GM12801 (cell line): ENCODE results near the gene ACSF3.

ENCODE experiments used
- TF ChIP-seq, protein P1 (sequence below): IDR thresholded peaks from one replicate; pipeline ENCODE4 v1.5.1; 2011; ENCODE audit warnings: control low read depth; ENCODE audit not compliant: insufficient read length; ENCODE audit errors: extremely low read depth

The ACSF3 gene

DNA sequence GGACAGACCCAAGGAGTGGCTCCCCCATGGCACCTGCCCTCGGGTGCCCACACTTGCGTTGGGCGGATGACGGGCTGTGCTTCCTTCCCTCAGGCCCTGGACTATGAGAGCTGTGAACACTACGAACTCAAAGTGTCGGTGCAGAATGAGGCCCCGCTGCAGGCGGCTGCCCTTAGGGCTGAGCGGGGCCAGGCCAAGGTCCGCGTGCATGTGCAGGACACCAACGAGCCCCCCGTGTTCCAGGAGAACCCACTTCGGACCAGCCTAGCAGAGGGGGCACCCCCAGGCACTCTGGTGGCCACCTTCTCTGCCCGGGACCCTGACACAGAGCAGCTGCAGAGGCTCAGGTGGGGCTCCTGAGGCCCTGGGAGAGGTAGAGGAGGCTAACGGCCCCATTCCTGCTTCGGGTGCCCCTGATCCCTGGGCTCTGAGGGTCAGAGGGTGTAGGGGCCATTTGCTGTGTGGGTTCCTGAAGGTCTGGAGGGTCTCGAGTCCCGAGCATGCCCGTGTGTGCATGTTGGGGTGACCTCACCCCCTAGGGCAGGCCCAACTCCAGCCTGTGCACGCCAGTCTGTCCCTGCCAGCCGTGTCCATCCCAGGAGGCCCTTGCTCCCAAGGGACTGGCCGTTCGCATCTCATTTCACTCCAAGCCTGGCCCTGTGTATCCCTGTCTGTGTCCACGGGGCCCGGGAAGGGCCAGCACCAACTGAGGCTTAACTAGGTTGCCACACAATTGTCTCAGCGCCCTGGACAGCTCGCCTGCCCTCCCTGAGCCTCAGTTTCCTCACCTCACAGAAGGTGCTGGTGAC, 96.7 kb downstream of the ACSF3 start:
- TF ChIP-seq, protein P1, sequence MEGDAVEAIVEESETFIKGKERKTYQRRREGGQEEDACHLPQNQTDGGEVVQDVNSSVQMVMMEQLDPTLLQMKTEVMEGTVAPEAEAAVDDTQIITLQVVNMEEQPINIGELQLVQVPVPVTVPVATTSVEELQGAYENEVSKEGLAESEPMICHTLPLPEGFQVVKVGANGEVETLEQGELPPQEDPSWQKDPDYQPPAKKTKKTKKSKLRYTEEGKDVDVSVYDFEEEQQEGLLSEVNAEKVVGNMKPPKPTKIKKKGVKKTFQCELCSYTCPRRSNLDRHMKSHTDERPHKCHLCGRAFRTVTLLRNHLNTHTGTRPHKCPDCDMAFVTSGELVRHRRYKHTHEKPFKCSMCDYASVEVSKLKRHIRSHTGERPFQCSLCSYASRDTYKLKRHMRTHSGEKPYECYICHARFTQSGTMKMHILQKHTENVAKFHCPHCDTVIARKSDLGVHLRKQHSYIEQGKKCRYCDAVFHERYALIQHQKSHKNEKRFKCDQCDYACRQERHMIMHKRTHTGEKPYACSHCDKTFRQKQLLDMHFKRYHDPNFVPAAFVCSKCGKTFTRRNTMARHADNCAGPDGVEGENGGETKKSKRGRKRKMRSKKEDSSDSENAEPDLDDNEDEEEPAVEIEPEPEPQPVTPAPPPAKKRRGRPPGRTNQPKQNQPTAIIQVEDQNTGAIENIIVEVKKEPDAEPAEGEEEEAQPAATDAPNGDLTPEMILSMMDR, result no peak

DNA sequence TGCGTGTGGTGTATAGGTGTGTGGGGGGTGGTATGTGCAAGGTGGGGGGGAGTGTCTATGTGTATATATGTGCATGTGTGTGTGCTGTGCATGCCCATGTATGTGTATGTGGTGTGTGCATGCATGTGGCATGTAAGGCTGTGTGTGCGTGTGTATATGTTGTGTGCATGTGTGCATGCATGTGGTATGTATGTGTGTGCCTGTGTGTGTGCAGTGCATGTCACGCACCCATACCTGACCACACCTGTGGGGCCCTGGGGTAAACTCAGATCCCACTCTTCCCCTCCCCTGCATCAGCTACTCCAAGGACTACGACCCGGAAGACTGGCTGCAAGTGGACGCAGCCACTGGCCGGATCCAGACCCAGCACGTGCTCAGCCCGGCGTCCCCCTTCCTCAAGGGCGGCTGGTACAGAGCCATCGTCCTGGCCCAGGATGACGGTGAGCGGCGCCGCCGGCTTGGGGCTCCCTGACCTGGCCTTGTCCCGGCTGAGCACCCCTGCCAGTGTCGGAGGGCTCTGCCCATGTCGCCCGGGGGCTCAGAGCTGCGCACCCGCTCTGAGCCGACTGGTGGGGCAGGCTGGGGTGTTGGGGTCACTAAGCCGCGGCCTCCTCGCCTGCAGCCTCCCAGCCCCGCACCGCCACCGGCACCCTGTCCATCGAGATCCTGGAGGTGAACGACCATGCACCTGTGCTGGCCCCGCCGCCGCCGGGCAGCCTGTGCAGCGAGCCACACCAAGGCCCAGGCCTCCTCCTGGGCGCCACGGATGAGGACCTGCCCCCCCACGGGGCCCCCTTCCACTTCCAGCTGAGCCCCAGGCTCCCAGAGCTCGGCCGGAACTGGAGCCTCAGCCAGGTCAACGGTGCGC, 97.6 kb downstream of the ACSF3 start:
- TF ChIP-seq, protein P1, result no peak

DNA sequence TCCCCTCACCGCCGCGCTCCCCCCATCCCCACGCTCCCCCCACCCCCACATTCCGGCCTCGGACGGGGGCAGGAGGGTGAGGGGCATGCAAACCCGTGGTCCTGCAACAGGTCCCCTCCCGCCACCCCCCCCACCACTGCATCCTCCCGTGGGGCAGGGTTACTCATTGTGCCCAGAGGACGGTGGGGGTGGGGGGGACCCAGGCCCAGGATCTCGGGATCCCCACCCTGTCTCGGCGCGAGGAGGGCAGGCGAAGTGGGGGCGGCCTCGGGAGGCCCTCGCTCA, 98.2 kb downstream of the ACSF3 start:
- TF ChIP-seq, protein P1, result no peak

DNA sequence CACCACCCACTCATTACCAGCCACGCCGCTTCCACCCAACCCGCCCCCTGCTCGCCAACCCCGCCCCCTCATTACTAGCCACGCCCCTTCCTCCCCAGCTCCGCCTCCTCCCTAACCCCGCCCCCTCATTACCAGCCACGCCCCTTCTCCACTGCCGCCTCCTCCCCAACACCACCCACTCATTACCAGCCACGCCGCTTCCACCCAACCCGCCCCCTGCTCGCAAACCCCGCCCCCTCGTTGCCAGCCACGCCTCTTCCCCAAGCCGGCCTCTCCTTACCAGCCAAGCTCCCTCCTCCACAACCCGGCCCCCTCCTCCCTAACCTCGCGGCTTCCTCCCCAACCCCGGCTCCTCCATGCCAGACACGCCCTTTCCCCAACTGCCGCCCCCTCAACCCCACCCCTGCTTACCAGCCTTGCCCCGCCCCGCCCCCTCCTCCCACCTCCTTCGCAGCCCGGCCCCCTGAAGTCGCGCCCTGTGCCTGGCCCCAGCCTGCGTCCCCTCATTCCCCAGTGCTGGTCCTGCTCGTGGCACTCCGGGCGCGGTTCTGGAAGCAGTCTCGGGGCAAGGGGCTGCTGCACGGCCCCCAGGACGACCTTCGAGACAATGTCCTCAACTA, 99.4 kb downstream of the ACSF3 start:
- TF ChIP-seq, protein P1, result no peak

DNA sequence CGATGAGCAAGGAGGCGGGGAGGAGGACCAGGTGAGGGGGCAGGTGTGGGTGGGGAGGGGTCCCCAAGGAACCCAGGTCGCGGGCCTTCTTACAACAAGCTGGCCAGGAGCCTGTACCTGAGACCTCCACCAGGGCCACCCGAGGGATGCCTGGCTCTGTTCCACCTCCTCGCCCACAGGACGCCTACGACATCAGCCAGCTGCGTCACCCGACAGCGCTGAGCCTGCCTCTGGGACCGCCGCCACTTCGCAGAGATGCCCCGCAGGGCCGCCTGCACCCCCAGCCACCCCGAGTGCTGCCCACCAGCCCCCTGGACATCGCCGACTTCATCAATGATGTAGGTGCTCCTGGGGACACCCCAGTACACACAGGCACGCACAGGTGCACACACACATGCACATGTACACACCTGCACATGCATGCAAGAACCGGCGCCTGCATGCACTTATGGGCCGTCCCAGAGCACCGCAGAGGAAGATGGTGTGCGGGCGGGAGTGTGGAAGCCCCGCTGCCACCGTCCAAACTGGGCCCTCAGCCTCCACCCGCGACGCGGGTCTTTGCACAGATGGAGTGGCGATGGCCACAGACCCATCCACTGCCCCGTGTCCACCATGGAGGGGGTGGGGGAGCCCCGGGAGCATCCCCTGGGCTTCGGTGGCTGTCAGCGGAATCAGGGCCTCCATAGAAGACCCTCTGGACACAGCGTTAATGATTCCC, 100.1 kb downstream of the ACSF3 start:
- TF ChIP-seq, protein P1, result no peak

DNA sequence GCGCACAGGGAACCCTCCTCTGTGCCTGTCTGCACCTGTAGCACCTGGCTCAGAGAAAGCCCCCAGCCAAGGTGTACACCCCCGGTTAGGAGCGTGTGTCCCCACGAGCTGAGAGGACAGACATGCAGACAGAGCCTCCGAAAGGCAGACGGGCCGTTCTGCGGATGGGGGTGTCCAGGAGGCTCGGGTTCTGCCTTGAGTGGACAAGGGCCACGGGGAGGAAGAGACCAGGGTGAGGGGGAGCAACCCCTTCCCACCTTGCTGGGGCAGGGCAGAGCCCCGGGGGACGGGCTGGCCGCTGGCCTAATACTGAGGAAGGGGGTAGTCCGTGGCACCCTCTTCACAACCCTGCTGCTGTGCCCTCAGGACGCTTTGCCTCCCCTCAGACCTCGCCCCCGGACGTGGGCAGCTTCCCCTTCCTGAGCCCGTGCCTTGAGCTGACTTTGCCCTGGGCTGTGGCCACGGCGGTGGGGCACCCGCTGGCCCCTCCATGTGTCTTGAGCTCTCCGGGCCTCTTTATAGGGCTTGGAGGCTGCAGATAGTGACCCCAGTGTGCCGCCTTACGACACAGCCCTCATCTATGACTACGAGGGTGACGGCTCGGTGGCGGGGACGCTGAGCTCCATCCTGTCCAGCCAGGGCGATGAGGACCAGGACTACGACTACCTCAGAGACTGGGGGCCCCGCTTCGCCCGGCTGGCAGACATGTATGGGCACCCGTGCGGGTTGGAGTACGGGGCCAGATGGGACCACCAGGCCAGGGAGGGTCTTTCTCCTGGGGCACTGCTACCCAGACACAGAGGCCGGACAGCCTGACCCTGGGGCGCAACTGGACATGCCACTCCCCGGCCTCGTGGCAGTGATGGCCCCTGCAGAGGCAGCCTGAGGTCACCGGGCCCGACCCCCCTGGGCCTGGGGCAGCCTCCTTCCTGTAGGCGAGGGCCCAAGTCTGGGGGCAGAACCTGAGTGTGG, 101.0 kb downstream of the ACSF3 start:
- TF ChIP-seq, protein P1, result no peak
